Stomach (tissue), 4 donors: ENCODE data around the gene ARF1.

Experiments used
- CTCF ChIP-seq, 7 experiments: fragments of 450-650 bp in 4 of 7; fragments of 200-600 bp in 3 of 7; sonication (generic) in 3 of 7; IDR thresholded peaks; one replicate each; pipeline ENCODE4 v1.5.1; 2016 to 2019; ENCODE audit warnings: antibody characterized with exemption in 7 of 7, control low read depth in 2 of 7, mild to moderate bottlenecking in 1 of 7
- EP300 ChIP-seq: sonication (generic); formaldehyde crosslinking; IDR thresholded peaks from one replicate; pipeline ENCODE4 v1.6.1; 2017; ENCODE audit warnings: antibody characterized with exemption
- POLR2AphosphoS5 ChIP-seq, 3 donors: sonication (generic); formaldehyde crosslinking; IDR thresholded peaks; one replicate each; pipeline ENCODE4 v1.6.1; 2016; ENCODE audit warnings: antibody characterized with exemption in 3 of 3

- no peak for TF ChIP-seq CTCF (IDR thresholded peaks at IDR 0.05)
- no peak for TF ChIP-seq POLR2AphosphoS5 (IDR thresholded peaks at IDR 0.05)
- no peak for TF ChIP-seq EP300
Measured at GRCh38 chr1:228071839-228072657, 10.5 kb upstream of the ARF1 start.
